SU-DHL-6 (cell line): ENCODE measurements around the gene PDZRN3.

Experiments used
- H2AFZ ChIP-seq: fragments of 200-600 bp; sonication (generic); 2 replicates; pipeline ENCODE4 v1.6.1; 2014; ENCODE audit warnings: low read depth, mild to moderate bottlenecking, moderate library complexity, mixed read lengths, antibody characterized with exemption, low read length; ENCODE audit not compliant: severe bottlenecking
- H3F3A ChIP-seq: fragments of 200-600 bp; shearing (Covaris generic); 2 replicates; pipeline ENCODE4 v1.6.0; 2016; ENCODE audit warnings: antibody characterized with exemption, mild to moderate bottlenecking; ENCODE audit not compliant: insufficient read depth
- H3K27ac ChIP-seq: fragments of 200-600 bp; sonication (generic); 2 replicates; pipeline ENCODE4 v1.5.1; 2016; ENCODE audit warnings: low read depth, mild to moderate bottlenecking, low read length, moderate library complexity, mixed read lengths
- H3K27me3 ChIP-seq: fragments of 200-600 bp; sonication (generic), shearing (Covaris generic); 2 replicates; pipeline ENCODE4 v1.6.0; 2014; ENCODE audit warnings: mild to moderate bottlenecking, low read length
- H3K36me3 ChIP-seq: fragments of 200-600 bp; sonication (generic); 2 replicates; pipeline ENCODE4 v1.6.1; 2014; ENCODE audit warnings: mild to moderate bottlenecking, low read length, mixed read lengths
- H3K4me2 ChIP-seq: fragments of 300-600, 200-600 bp; shearing (Covaris generic), sonication (generic); 2 replicates; pipeline ENCODE4 v1.6.0; 2014; ENCODE audit warnings: low read length, low read depth, mild to moderate bottlenecking; ENCODE audit not compliant: poor library complexity, severe bottlenecking
- H3K4me3 ChIP-seq: fragments of 200-600 bp; sonication (generic); 2 replicates; pipeline ENCODE4 v1.5.1; 2014; ENCODE audit warnings: antibody characterized with exemption, low read length, mild to moderate bottlenecking, mixed read lengths; ENCODE audit not compliant: insufficient read depth, poor library complexity, severe bottlenecking
- H3K79me2 ChIP-seq: fragments of 200-600 bp; sonication (generic); 2 replicates; pipeline ENCODE4 v1.6.1; 2014; ENCODE audit warnings: mild to moderate bottlenecking, low read length, moderate library complexity; ENCODE audit not compliant: insufficient read depth
- H3K9ac ChIP-seq: fragments of 200-600 bp; sonication (generic); 2 replicates; pipeline ENCODE4 v1.7.0; 2014; ENCODE audit warnings: mild to moderate bottlenecking, low read length
- H3K9me2 ChIP-seq: fragments of 200-600 bp; sonication (generic); replicated peaks from 2 replicates; pipeline ENCODE4 v1.6.1; 2014; ENCODE audit warnings: low read length; ENCODE audit not compliant: insufficient read depth
- H3K9me3 ChIP-seq: fragments of 200-600 bp; sonication (generic); 2 replicates; pipeline ENCODE4 v1.6.1; 2014; ENCODE audit warnings: low read length, mixed read lengths; ENCODE audit not compliant: insufficient read depth
- H4K20me1 ChIP-seq: fragments of 200-600 bp; sonication (generic); 2 replicates; pipeline ENCODE4 v1.6.1; 2014; ENCODE audit warnings: low read depth, mild to moderate bottlenecking, antibody characterized with exemption, low read length, moderate library complexity, mixed read lengths
- EZH2phosphoT487 ChIP-seq: fragments of 200-600 bp; sonication (generic), shearing (Covaris generic); conservative IDR thresholded peaks from 2 replicates; pipeline ENCODE4 v1.6.1; 2018; ENCODE audit warnings: mild to moderate bottlenecking, antibody characterized with exemption, low read length, moderate library complexity, mixed read lengths
- TF ChIP-seq, protein P1 (sequence below): fragments of 200-600 bp; sonication (generic); IDR thresholded peaks from one replicate; pipeline ENCODE4 v1.5.1; 2017; ENCODE audit warnings: antibody characterized with exemption, mild to moderate bottlenecking, low read length, moderate library complexity; ENCODE audit not compliant: insufficient read depth, poor library complexity, severe bottlenecking

PDZRN3 gene

DNA sequence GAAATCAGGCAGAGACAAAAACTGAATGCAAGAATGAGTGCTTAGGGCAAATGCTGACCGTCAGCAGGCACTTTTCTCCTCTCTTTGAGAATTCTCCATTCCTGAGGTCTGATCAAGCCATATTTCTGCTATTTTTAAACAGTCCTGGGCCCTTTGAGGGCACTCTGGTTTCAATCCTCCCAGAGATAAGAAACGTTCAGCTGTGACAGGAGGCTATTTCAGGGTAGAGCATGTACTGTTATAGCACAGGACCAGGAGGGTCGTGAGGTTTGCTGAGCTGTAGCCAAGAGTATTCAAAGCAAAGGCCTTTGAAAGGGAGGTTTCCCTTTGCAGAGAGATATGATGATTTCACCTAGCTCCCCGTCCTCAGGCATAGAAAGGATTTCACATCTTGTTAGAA lies 39.6 kb upstream of the PDZRN3 start:
- no peaks in the 10 kb centered on the region for H3K36me3 ChIP-seq
- H3K27me3 ChIP-seq, result 0 out of 2 replicates have a peak, but pooled peaks cover 3% of the 10 kb centered on the region
- H3K79me2 ChIP-seq, result no peaks in the 10 kb centered on the region
- H3K9me3 ChIP-seq, result no peaks in the 10 kb centered on the region
- no peaks in the 10 kb centered on the region for H4K20me1 ChIP-seq
- no peak overlapping the region for H3K27ac ChIP-seq
- no peak overlapping the region for H3K4me3 ChIP-seq
- no peak overlapping the region for H3K9ac ChIP-seq
- no peak overlapping the region for H3K4me2 ChIP-seq
- no peak overlapping the region for H2AFZ ChIP-seq
- TF ChIP-seq, protein P1, sequence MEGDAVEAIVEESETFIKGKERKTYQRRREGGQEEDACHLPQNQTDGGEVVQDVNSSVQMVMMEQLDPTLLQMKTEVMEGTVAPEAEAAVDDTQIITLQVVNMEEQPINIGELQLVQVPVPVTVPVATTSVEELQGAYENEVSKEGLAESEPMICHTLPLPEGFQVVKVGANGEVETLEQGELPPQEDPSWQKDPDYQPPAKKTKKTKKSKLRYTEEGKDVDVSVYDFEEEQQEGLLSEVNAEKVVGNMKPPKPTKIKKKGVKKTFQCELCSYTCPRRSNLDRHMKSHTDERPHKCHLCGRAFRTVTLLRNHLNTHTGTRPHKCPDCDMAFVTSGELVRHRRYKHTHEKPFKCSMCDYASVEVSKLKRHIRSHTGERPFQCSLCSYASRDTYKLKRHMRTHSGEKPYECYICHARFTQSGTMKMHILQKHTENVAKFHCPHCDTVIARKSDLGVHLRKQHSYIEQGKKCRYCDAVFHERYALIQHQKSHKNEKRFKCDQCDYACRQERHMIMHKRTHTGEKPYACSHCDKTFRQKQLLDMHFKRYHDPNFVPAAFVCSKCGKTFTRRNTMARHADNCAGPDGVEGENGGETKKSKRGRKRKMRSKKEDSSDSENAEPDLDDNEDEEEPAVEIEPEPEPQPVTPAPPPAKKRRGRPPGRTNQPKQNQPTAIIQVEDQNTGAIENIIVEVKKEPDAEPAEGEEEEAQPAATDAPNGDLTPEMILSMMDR, result no peak
- no peak for TF ChIP-seq EZH2phosphoT487
- no peaks in the 10 kb centered on the region for H3K9me2 ChIP-seq
- no peaks in the 10 kb centered on the region for H3F3A ChIP-seq

DNA sequence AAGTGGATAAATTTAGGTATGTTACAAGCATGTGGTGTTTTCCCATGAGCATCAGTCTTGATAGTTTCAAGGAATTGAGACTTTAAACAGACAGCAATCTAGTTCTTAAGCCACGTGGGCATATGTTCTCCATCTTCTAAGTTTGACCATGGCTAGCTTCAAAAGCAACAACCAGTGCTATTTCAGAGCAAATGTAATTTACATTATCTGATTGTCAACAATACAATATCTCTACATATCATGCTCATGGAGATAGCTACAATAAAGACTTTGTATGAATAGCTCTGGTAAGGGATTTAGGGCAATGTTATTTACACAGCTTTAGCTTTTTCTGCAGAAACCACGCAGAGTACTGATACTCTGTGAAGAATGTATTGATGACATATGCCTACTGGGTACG lies 38.8 kb upstream of the PDZRN3 start:
- Histone ChIP-seq H3K27me3 (0 out of 2 replicates have a peak, but pooled peaks cover 3% of the 10 kb centered on the region), H3K36me3 (no peaks in the 10 kb centered on the region), H3F3A (no peaks in the 10 kb centered on the region), H3K79me2 (no peaks in the 10 kb centered on the region), H2AFZ (no peak overlapping the region), H3K27ac (no peak overlapping the region), H3K9me2 (no peaks in the 10 kb centered on the region), H4K20me1 (no peaks in the 10 kb centered on the region), H3K9me3 (no peaks in the 10 kb centered on the region), H3K4me3 (no peak overlapping the region), H3K9ac (no peak overlapping the region), H3K4me2 (no peak overlapping the region)
- TF ChIP-seq EZH2phosphoT487, result no peak
- TF ChIP-seq, protein P1, result no peak

DNA sequence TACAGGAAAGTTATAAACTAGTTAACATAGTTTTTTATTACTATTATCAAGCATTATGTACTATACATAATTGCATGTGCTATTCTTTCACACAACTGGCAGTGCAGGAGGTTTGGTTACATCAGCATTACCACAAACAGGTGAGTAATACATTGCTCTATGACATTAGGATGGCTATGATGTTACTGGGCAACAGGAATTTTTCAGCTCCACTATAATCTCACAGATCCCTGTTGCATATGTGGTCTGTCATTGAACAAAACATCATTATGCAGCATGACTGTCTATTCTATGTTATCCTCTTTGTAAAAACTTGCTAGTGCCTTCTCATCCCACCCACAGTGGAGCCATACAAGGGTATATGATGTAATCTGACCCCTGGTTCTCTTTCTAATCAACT lies 36.5 kb upstream of the PDZRN3 start:
- Histone ChIP-seq H3K4me2 (no peak overlapping the region), H3K9me3 (no peaks in the 10 kb centered on the region), H3K27ac (no peak overlapping the region), H3K36me3 (no peaks in the 10 kb centered on the region), H3K27me3 (0 out of 2 replicates have a peak, but pooled peaks cover 3% of the 10 kb centered on the region), H3K9ac (no peak overlapping the region), H3K4me3 (no peak overlapping the region), H3F3A (no peaks in the 10 kb centered on the region), H3K9me2 (no peaks in the 10 kb centered on the region), H3K79me2 (no peaks in the 10 kb centered on the region), H2AFZ (no peak overlapping the region), H4K20me1 (no peaks in the 10 kb centered on the region)
- TF ChIP-seq EZH2phosphoT487, result no peak
- TF ChIP-seq, protein P1, result no peak
